Stimulated activated effector memory CD8-positive, alpha-beta T cell treated with anti-CD3 and anti-CD28 coated beads, Interleukin-12 subunit alpha, Interleukin-12 subunit beta, amount 100 ng/mL, for 72 hours (primary cell): ENCODE results near the gene SPNS2.

Experiments
- ATAC-seq: fragments of 150-1000 bp; cut with Tn5 transposase; 2 replicates; pipeline ENCODE4 v1.10.0; 2021
- DNase-seq, 2 donors: peaks; one replicate each; pipeline ENCODE4 v3.0.0; 2021 to 2022; ENCODE audit warnings: low spot score in 2 of 2
- H3K27ac Mint-ChIP-seq: one replicate; pipeline ENCODE4 v1.8.0; 2022; ENCODE audit warnings: mild to moderate bottlenecking, mixed read lengths
- H3K36me3 Mint-ChIP-seq: one replicate; pipeline ENCODE4 v1.8.0; 2022; ENCODE audit warnings: mild to moderate bottlenecking, mixed read lengths
- H3K4me1 Mint-ChIP-seq: one replicate; pipeline ENCODE4 v1.8.0; 2022; ENCODE audit warnings: mixed read lengths
- H3K4me3 Mint-ChIP-seq: one replicate; pipeline ENCODE4 v1.8.0; 2022; ENCODE audit warnings: mild to moderate bottlenecking, mixed read lengths
- H3K9me3 Mint-ChIP-seq: one replicate; pipeline ENCODE4 v1.8.0; 2022; ENCODE audit warnings: mixed read lengths

SPNS2 gene

GRCh38 chr17:4554997-4555799, 56.5 kb downstream of the SPNS2 start, which contains the start of gene MYBBP1A:
Gene MYBBP1A, minus strand, starts transcription at chr17:4555384. Its CDS starts 60 bp downstream, at chr17:4555324.
- peak; percentile 94 for ATAC-seq
- Mint-ChIP-seq H3K27ac (peak within 1 kb of the TSS; percentile 95), H3K9me3 (no peaks in the 10 kb centered on the region), H3K36me3 (peaks cover 54% of the 10 kb centered on the region), H3K4me1 (peaks cover 32% of the 10 kb centered on the region), H3K4me3 (peak within 1 kb of the TSS; percentile 89)
- peak; percentile 93 to 97 for DNase-seq

GRCh38 chr17:4555873-4556759, 57.4 kb downstream of the SPNS2 start:
- Mint-ChIP-seq H3K4me1 (peaks cover 32% of the 10 kb centered on the region), H3K36me3 (peaks cover 44% of the 10 kb centered on the region), H3K9me3 (no peaks in the 10 kb centered on the region), H3K4me3 (peak overlapping the region; percentile 89), H3K27ac (peak overlapping the region; percentile 95)
- no peak for ATAC-seq
- DNase-seq, result no peak

GRCh38 chr17:4556996-4557395, 58.3 kb downstream of the SPNS2 start:
- peak overlapping the region; percentile 89 for H3K4me3 Mint-ChIP-seq
- no peaks in the 10 kb centered on the region for H3K9me3 Mint-ChIP-seq

GRCh38 chr17:4557626-4558346, 59.1 kb downstream of the SPNS2 start:
- ATAC-seq, result no peak
- Mint-ChIP-seq H3K4me1 (peaks cover 44% of the 10 kb centered on the region), H3K27ac (no peak overlapping the region), H3K36me3 (peaks cover 28% of the 10 kb centered on the region), H3K4me3 (no peak overlapping the region), H3K9me3 (no peaks in the 10 kb centered on the region)
- DNase-seq, result no peak

More at GRCh38 chr17:4556996-4557395, 58.3 kb downstream of the SPNS2 start:
- H3K27ac Mint-ChIP-seq, result peak overlapping the region; percentile 95
- H3K36me3 Mint-ChIP-seq, result peaks cover 36% of the 10 kb centered on the region
- DNase-seq (no peak), ATAC-seq (no peak)
- peaks cover 36% of the 10 kb centered on the region for H3K4me1 Mint-ChIP-seq

- Mint-ChIP-seq H3K4me3 (no peak overlapping the region), H3K9me3 (no peaks in the 10 kb centered on the region), H3K4me1 (peaks cover 51% of the 10 kb centered on the region), H3K36me3 (peaks cover 21% of the 10 kb centered on the region), H3K27ac (no peak overlapping the region)
- DNase-seq (no peak), ATAC-seq (no peak)
Observed at GRCh38 chr17:4558347-4558971, 59.8 kb downstream of the SPNS2 start.

- Mint-ChIP-seq H3K36me3 (peaks cover 13% of the 10 kb centered on the region), H3K4me3 (no peak overlapping the region)
- no peak for ATAC-seq
Observed at GRCh38 chr17:4559139-4559791, 60.6 kb downstream of the SPNS2 start.

DNA sequence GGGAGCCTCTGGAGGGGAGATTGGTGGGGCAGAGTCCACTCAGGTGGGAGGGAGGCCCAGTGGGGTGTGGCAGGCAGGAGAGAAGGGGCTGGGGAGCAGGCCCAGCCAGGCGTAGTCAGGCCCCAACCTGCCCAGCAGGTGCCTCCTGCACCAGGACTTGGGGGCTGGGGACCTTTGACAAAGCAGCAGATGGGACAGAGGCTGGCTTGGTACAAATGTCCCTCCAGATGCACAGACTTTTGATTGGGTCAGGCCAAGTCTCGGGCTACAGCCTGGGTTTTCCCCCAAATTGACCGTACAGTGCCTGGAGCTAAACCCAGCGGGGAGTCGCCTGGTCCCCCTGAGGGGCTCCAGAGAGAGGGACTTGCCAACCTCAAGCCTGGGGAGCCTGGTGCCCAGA, 61.3 kb downstream of the SPNS2 start:
- Mint-ChIP-seq H3K27ac (no peak overlapping the region), H3K9me3 (no peaks in the 10 kb centered on the region), H3K36me3 (peaks cover 6% of the 10 kb centered on the region), H3K4me1 (peaks cover 41% of the 10 kb centered on the region), H3K4me3 (no peak overlapping the region)
- ATAC-seq (no peak), DNase-seq (no peak)

More at GRCh38 chr17:4559139-4559791, 60.6 kb downstream of the SPNS2 start:
- DNase-seq, result no peak
- Mint-ChIP-seq H3K4me1 (peaks cover 46% of the 10 kb centered on the region), H3K27ac (no peak overlapping the region), H3K9me3 (no peaks in the 10 kb centered on the region)

- Mint-ChIP-seq H3K4me3 (no peak within 1 kb of the TSS), H3K36me3 (peaks cover 1% of the 10 kb centered on the region), H3K9me3 (no peaks in the 10 kb centered on the region), H3K27ac (no peak within 1 kb of the TSS), H3K4me1 (peaks cover 38% of the 10 kb centered on the region)
- DNase-seq (no peak), ATAC-seq (no peak)
Observed at GRCh38 chr17:4560421-4560820, 61.7 kb downstream of the SPNS2 start, which contains the start of gene GGT6. Gene GGT6, minus strand, starts transcription at chr17:4560577. Its CDS starts 56 bp downstream, at chr17:4560521.

DNA sequence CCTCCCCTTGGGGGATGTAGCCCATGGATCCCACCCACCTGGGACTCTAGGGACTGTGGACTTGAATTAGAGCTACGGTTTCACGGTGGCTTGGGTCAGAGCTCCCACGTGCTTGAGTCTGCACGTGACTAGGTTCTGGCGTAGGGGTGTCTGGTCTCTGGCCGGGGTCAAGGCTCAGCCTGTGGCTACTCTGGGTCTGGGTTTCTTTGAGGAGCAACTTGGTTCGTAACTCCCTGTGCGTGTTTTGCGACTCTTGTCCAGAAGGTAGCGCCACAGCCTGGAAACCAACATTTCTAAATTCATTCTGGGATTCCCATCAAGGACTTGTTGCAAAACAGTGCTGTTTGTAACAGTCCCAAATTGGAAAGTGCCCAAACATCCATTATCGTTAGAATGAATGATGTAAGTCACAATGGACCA, 62.2 kb downstream of the SPNS2 start:
- peaks cover 38% of the 10 kb centered on the region for H3K4me1 Mint-ChIP-seq

GRCh38 chr17:4562015-4562969, 63.6 kb downstream of the SPNS2 start:
- no peaks in the 10 kb centered on the region for H3K9me3 Mint-ChIP-seq
- no peak for DNase-seq
- H3K4me1 Mint-ChIP-seq, result peaks cover 40% of the 10 kb centered on the region
- H3K27ac Mint-ChIP-seq, result peak overlapping the region; percentile 85
- H3K4me3 Mint-ChIP-seq, result peak overlapping the region; percentile 14
- ATAC-seq, result no peak
- H3K36me3 Mint-ChIP-seq, result no peaks in the 10 kb centered on the region

More for the DNA sequence above, 62.2 kb downstream of the SPNS2 start:
- Mint-ChIP-seq H3K9me3 (no peaks in the 10 kb centered on the region), H3K27ac (no peak overlapping the region), H3K4me3 (no peak overlapping the region), H3K36me3 (no peaks in the 10 kb centered on the region)
- no peak for ATAC-seq
- DNase-seq, result no peak

DNA sequence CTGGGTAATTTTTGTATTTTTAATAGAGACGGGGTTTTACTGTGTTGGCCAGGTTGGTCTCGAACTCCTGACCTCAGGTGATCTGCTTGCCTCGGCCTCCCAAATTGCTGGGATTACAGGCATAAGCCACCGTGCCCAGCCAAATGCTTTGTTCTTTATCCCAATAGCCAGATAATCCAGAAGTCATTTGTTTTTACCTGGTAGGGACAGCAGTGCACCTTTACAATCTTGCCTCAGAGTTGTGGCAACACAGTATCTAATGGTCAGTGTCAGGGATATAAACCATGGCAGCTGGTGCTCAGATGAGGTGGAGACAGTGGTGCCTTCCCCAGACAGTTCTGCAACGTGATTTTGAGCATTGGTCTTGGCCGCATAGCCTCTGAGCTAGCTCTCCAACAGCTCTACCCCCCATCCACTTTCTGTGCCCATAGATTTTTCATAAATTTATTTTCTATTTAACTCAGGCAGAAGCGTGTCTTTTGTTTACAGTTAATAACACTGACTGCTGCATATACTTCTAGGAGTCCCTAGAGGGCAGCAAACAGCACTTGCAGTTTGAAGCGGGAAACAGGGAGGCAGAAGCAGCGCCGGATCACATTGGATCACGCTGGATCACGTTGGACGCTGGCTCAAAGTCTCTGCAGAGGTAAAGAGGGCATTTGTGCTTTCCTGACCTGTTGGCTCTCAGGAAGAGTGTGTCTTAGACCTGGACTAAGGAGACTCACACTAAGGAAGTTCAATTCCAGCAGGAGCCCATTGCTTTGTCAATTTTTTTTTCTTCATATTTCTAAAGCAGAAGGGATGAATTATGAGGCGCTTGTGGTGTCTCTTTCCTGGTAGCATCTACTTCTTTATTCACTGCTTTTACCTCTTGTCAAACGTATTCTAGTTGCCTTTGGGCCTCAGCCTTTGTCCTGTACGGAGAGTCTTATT, 66.8 kb downstream of the SPNS2 start:
- Mint-ChIP-seq H3K4me3 (no peak overlapping the region), H3K27ac (no peak overlapping the region), H3K4me1 (peaks cover 35% of the 10 kb centered on the region), H3K36me3 (no peaks in the 10 kb centered on the region), H3K9me3 (no peaks in the 10 kb centered on the region)
- DNase-seq, result peak in 1 of 2 donors; percentile 69
- peak; percentile 63 for ATAC-seq

DNA sequence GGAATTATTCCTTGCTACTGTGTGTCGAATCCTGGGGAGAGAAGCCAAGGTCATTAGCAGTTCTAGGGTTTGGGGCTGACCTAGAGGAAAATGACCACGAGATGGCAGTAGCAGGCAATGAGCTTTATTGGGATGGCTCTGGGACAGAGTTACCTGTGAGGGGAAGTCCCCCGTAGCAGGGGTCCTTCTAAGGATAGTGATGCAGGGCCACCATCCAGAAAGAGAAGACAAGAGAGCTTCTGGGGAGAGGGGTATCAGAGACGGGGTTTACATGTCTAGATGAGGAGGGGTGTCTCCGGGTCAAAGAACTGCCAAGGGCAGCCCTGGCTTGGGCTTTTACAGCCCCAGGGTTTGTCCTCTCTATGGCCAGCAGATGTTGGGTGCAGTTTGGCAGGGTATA, 68.1 kb downstream of the SPNS2 start:
- no peaks in the 10 kb centered on the region for H3K36me3 Mint-ChIP-seq
- H3K4me1 Mint-ChIP-seq, result peaks cover 33% of the 10 kb centered on the region
- H3K9me3 Mint-ChIP-seq, result no peaks in the 10 kb centered on the region
- no peak overlapping the region for H3K4me3 Mint-ChIP-seq
- DNase-seq (peak in 1 of 2 donors; percentile 75), ATAC-seq (peak; percentile 39)
- H3K27ac Mint-ChIP-seq, result no peak overlapping the region
